Thoracic aorta endothelial cell (primary cell): ENCODE measurements around the gene RUVBL2. TPM values are rescaled to one million over a fixed set of nuclear protein-coding genes. Genes with fewer than 3 reads are reported as not detected.

Experiments
- small RNA-seq: library from RNA; depleted of rRNA; stranded (forward); fragments of <200 nt; gene quantifications from one replicate; pipeline ENCODE3, GENCODE V24; 2012
- total RNA-seq: library from RNA; depleted of rRNA; stranded (reverse); fragments of >200 nt; gene quantifications from 2 replicates; pipeline ENCODE4 v1.2.3, GENCODE V29; 2012

Gene RUVBL2
- total RNA-seq = 152 and 220 TPM in 2 replicates

GRCh38 chr19:48993175-48994034 is at the start of gene RUVBL2, which contains the start of gene GYS1:
RUVBL2 (plus strand) TSS chr19:48993887; CDS start chr19:48993912, 25 bp downstream.
GYS1 (minus strand) TSS chr19:48993309; CDS start chr19:48993112, 197 bp downstream.

GRCh38 chr19:48954595-48955307 is 38.9 kb upstream of the RUVBL2 start, which contains the start of gene BAX:
BAX (plus strand) TSS chr19:48954875; CDS start chr19:48954929, 54 bp downstream.

DNA sequence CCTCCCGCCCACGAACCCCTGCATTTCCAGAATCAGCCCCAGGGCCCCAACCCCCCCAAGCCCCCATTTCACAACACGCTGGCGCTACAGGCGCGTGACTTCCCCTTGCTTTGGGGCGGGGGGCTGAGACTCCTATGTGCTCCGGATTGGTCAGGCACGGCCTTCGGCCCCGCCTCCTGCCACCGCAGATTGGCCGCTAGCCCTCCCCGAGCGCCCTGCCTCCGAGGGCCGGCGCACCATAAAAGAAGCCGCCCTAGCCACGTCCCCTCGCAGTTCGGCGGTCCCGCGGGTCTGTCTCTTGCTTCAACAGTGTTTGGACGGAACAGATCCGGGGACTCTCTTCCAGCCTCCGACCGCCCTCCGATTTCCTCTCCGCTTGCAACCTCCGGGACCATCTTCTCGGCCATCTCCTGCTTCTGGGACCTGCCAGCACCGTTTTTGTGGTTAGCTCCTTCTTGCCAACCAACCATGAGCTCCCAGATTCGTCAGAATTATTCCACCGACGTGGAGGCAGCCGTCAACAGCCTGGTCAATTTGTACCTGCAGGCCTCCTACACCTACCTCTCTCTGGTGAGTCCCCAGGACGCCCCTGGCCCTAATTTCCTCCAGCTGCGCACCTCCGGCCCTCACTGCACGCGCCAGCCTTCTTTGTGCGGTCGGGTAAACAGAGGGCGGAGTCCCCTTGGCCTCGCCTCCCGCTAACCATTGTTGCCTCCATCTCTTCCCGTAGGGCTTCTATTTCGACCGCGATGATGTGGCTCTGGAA is 28.5 kb upstream of the RUVBL2 start, which contains the start of gene FTL:
FTL (plus strand) TSS at position 270 of the 766 bp plus-strand sequence; CDS start at position 469, 199 bp downstream.

GRCh38 chr19:49017041-49017665 is 23.5 kb downstream of the RUVBL2 start, which contains the start of gene LHB:
LHB (minus strand) TSS chr19:49017091; CDS start chr19:49017081, 10 bp downstream.

GRCh38 chr19:49024233-49024632 is 30.5 kb downstream of the RUVBL2 start, which contains the start of gene CGB3:
CGB3 (minus strand) TSS chr19:49024333; CDS start chr19:49023971, 362 bp downstream.

DNA sequence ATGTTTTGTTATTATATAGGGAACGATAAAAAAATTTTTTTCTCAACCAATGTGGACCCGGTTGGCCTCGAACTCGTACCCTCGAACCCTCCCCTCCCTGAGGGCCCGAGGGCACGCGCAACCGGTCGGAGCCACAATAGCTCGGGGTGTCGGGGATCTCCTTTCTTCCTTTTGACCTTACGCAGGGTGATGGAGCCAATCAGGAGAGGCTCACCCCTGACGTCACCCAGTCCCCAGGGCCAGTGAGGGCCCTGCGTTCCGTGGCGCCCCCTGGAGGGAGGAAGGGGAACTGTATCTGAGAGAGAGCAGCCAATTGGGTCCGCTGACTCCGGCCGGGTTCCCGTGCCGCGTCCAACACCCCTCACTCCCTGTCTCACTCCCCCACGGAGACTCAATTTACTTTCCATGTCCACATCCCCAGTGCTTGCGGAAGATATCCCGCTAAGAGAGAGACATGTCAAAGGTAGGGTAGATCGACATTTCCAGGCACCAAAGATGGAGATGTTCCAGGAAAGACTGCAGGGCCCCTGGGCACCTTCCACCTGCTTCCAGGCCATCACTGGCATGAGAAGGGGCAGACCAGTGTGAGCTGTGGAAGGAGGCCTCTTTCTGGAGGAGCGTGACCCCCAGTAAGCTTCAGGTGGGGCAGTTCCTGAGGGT is 38.1 kb downstream of the RUVBL2 start, which contains the start of gene CGB2:
CGB2 (plus strand) TSS at position 249 of the 660 bp plus-strand sequence; CDS start at position 455, 206 bp downstream.

GRCh38 chr19:49036815-49037214 is 43.1 kb downstream of the RUVBL2 start, which contains the start of gene CGB1:
CGB1 (minus strand) TSS chr19:49036895; CDS start chr19:49036711, 184 bp downstream.

DNA sequence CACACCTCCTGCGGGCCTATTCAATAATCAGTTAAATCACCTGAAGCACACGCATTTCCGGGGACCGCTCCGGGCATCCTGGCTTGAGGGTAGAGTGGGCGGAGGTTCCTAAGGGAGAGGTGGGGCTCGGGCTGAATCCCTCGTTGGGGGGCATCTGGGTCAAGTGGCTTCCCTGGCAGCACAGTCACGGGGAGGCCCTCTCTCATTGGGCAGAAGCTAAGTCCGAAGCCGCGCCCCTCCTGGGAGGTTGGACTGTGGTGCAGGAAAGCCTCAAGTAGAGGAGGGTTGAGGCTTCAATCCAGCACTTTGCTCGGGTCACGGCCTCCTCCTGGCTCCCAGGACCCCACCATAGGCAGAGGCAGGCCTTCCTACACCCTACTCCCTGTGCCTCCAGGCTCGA is 49.9 kb downstream of the RUVBL2 start, which contains the start of gene CGB5:
CGB5 (plus strand) TSS at position 301 of the 400 bp plus-strand sequence. CDS start 362 bp downstream, outside the sequence.

DNA sequence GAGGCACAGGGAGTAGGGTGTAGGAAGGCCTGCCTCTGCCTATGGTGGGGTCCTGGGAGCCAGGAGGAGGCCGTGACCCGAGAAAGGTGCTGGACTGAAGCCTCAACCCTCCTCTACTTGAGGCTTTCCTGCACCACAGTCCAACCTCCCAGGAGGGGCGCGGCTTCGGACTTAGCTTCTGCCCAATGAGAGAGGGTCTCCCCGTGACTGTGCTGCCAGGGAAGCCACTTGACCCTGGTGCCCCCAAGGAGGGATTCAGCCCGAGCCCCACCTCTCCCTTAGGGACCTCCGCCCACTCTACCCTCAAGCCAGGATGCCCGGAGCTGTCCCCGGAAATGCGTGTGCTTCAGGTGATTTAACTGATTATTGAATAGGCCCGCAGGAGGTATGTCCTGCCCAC is 55.3 kb downstream of the RUVBL2 start, which contains the start of gene CGB8:
CGB8 (minus strand) TSS at position 101 of the 400 bp plus-strand sequence. CDS start 372 bp downstream, outside the sequence.

DNA sequence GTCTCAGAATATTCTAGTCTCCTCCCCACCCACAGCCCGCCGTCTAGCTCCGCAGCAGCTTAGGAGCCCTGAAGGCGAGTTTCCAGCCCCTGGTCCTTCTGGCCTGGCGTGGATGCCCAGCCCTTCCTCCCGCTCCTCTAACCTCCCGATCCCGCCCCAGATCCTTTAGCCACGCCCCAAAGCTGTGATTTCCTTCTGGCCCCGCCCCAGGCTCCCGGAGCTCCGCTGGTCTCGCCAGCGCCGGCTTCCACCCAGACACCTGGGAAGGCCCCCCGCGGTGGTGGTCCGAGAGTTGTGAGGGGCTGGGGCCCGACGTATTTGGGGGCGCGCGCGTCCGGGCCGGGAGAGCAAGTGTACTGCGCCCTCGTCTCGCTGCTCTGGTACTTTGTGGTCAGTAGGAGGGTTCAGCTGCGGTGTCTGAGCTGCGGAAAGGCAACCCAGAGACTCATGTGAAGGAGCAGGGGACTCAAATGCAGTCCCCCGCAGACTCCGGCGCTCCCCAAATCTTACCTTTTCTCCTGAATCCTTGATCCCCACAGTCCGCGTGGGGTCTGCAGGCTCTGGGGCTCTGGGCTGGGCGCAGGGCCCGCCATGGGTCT is 64.0 kb downstream of the RUVBL2 start, which contains the start of gene CGB7:
CGB7 (minus strand) TSS at position 114 of the 599 bp plus-strand sequence. CDS start 2,374 bp downstream, outside the sequence.

DNA sequence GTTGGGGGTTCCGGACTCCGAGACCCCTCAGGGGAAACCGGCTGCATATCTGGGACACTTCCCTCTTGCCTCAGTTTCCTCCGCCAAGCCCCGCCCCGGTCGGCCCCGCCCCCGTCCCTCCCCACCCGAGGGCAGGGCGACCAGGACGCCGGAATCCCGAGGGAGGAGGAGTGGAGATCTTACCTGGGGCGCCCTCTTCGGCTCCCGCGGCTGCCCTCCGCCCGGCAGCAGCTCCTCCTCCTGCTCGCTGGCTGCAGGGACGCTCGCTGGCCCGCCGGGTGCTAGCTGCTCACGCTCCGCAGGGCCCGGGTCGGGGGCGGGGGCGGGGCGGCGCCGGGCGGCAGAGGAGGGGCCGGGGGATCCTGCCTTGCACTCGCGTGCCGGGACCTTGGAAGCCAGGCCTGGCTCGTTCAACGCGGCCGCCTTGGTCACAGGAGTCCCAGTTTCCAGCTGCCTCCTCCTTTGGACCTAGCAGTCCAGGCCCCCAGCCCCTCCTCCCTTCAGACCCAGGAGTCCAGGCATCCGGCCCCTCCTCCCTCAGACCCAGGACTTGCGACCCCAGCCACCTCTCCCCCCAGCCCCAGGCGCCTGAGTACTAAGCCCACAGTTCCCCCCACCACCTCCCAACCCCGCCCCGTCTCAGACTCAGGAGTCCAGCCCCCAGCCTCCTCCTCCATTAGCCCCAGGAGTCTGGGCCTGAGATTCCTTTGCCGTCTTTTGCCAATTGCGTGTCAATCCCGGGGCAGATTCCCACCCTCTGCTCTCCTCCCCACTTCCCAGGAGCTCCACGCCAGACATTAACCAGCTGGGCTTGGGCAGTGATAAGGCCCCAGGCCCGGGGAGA is 71.3 kb downstream of the RUVBL2 start, which contains the start of gene NTF4:
NTF4 (minus strand) TSS at position 51 of the 844 bp plus-strand sequence. CDS start 2,821 bp downstream, outside the sequence.

Small RNA genes within 50 kb of the gene (small RNA-seq; reads per million reads assigned to genes)
- not detected for gene MIR6798

Other genes starting within 250 kb of the RUVBL2 start
- 0.40 and 0.43 TPM in 2 replicates for gene IZUMO1, start 247.0 kb upstream of the RUVBL2 start, total RNA-seq
- 5.5 and 7.2 TPM in 2 replicates for gene FUT1, start 241.2 kb upstream of the RUVBL2 start, total RNA-seq
- gene FGF21, start 238.4 kb upstream of the RUVBL2 start, total RNA-seq = not detected in 2 replicates
- 34.8 and 44.5 TPM in 2 replicates for gene BCAT2, start 182.9 kb upstream of the RUVBL2 start, total RNA-seq
- 2.7 and 6.2 TPM in 2 replicates for gene HSD17B14, start 157.4 kb upstream of the RUVBL2 start, total RNA-seq
- gene PLEKHA4, start 125.3 kb upstream of the RUVBL2 start, total RNA-seq = 4.4 and 5.6 TPM in 2 replicates
- 35.7 and 43.0 TPM in 2 replicates for gene PPP1R15A, start 121.5 kb upstream of the RUVBL2 start, total RNA-seq
- 0.40 TPM in 1 of 2 replicates, not detected in the other for gene TULP2, start 95.1 kb upstream of the RUVBL2 start, total RNA-seq
- 193 and 203 TPM in 2 replicates for gene NUCB1, start 93.6 kb upstream of the RUVBL2 start, total RNA-seq
- gene DHDH, start 60.2 kb upstream of the RUVBL2 start, total RNA-seq = not detected in 2 replicates
- gene BAX, start 39.0 kb upstream of the RUVBL2 start, total RNA-seq = 81.7 and 89.2 TPM in 2 replicates
- gene FTL, start 28.6 kb upstream of the RUVBL2 start, total RNA-seq = 1,330 and 1,646 TPM in 2 replicates
- 45.9 and 46.9 TPM in 2 replicates for gene GYS1, start 578 bp upstream of the RUVBL2 start, total RNA-seq
- gene LHB, start 23.2 kb downstream of the RUVBL2 start, total RNA-seq = not detected in 2 replicates
- not detected in 2 replicates for gene CGB3, start 30.4 kb downstream of the RUVBL2 start, total RNA-seq
- gene CGB2, start 38.0 kb downstream of the RUVBL2 start, total RNA-seq = not detected in 2 replicates
- not detected in 2 replicates for gene CGB1, start 43.0 kb downstream of the RUVBL2 start, total RNA-seq
- 0.22 TPM in 1 of 2 replicates, not detected in the other for gene CGB5, start 50.0 kb downstream of the RUVBL2 start, total RNA-seq
- gene CGB8, start 55.2 kb downstream of the RUVBL2 start, total RNA-seq = not detected in 2 replicates
- 0.13 and 0.29 TPM in 2 replicates for gene CGB7, start 63.9 kb downstream of the RUVBL2 start, total RNA-seq
- gene NTF4, start 70.9 kb downstream of the RUVBL2 start, total RNA-seq = not detected in 2 replicates
- gene KCNA7, start 78.8 kb downstream of the RUVBL2 start, total RNA-seq = not detected in 2 replicates
- gene SNRNP70, start 91.6 kb downstream of the RUVBL2 start, total RNA-seq = 169 and 205 TPM in 2 replicates
- gene LIN7B, start 120.5 kb downstream of the RUVBL2 start, total RNA-seq = 0.93 and 1.1 TPM in 2 replicates
- gene C19orf73, start 125.3 kb downstream of the RUVBL2 start, total RNA-seq = 0.80 and 0.93 TPM in 2 replicates
- 1.7 and 3.2 TPM in 2 replicates for gene PPFIA3, start 125.7 kb downstream of the RUVBL2 start, total RNA-seq
- gene HRC, start 161.5 kb downstream of the RUVBL2 start, total RNA-seq = not detected in 2 replicates
- gene TRPM4, start 163.9 kb downstream of the RUVBL2 start, total RNA-seq = 14.1 and 16.5 TPM in 2 replicates